ENCODE results near the gene ZNF213. TPM values are rescaled to one million over a fixed set of nuclear protein-coding genes. Genes with fewer than 3 reads are reported as not detected.

ZNF213 gene
- total RNA-seq, 2 experiments from 2014 or later, result 1.6 to 2.2 TPM

DNA sequence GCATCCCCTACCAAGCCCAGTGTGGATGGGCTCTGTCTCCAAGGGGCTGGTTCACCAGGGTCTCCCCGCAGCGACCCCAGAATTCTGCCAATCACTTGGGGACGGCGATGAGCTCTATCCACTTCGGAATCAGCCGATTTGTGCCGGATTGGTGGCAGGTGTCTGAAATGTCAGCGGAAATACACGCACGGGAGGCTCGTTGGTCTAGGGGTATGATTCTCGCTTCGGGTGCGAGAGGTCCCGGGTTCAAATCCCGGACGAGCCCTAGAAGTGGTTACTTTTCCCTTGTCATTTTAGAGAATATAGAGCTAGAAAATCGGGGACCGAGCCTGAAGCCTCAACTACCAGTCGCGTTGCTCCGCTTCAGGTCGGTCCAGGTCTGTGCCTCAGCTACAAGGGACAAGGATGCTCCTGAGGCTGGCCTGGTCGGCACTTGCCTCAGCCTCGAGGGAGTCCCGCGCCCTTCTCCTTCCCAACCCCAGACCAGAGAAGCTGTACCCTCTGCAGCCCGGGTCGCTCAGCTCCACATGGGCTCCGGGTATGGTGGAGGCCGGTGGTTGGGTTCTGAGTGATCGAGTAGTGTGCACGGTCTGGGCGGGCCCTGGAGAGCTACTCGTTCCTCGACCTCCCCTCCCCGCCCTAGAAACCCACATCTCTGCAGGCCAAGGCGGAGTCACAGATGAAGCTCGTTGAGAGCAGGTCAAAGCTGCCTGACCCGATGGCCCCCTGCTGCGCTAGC, 37.2 kb downstream of the ZNF213 start:
- peak overlapping the region; percentile 66 for H3K27ac Mint-ChIP-seq
- Histone ChIP-seq H3K4me1 (ENCODE audit: insufficient read depth, low read length) (peaks cover 44% of the 10 kb centered on the region), H3K27me3 (ENCODE audit: control insufficient read depth in 1 of 2, insufficient read depth in 2 of 2, low read length in 2 of 2) (peaks cover 57 to 66% of the 10 kb centered on the region in 2 experiments), H3K36me3 (ENCODE audit: insufficient read depth, low read length) (no peaks in the 10 kb centered on the region), H3K4me3 (ENCODE audit: low read length) (peak overlapping the region; percentile 39), H3K9me3 (ENCODE audit: control insufficient read depth in 1 of 2, insufficient read depth in 1 of 2, low read length in 2 of 2) (peaks cover 0 to 15% of the 10 kb centered on the region in 2 experiments), H3K27ac (ENCODE audit: low read depth in 1 of 2, low read length in 2 of 2) (no peak overlapping the region)
- peak overlapping the region; percentile 84 for H3K4me3 Mint-ChIP-seq
- TF ChIP-seq, protein P1, sequence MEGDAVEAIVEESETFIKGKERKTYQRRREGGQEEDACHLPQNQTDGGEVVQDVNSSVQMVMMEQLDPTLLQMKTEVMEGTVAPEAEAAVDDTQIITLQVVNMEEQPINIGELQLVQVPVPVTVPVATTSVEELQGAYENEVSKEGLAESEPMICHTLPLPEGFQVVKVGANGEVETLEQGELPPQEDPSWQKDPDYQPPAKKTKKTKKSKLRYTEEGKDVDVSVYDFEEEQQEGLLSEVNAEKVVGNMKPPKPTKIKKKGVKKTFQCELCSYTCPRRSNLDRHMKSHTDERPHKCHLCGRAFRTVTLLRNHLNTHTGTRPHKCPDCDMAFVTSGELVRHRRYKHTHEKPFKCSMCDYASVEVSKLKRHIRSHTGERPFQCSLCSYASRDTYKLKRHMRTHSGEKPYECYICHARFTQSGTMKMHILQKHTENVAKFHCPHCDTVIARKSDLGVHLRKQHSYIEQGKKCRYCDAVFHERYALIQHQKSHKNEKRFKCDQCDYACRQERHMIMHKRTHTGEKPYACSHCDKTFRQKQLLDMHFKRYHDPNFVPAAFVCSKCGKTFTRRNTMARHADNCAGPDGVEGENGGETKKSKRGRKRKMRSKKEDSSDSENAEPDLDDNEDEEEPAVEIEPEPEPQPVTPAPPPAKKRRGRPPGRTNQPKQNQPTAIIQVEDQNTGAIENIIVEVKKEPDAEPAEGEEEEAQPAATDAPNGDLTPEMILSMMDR (IDR thresholded peaks at IDR 0.05), result no peak
- peak in 3 of 14 experiments; percentile 19 to 53 (median 49) for DNase-seq
- peak; percentile 48 for ATAC-seq (ENCODE audit: poor library complexity)
- POLR2A ChIA-PET, result interaction anchor here (0.7 to 3.6 kb wide), 14 partner anchors 9 to 229 kb away, joined by 3 to 26 read pairs (median 4); partner anchors contain the start of genes OR1F1, ZNF174, ZNF200 and ZNF263
- intact Hi-C loops (cut with DNase I, micrococcal nuclease), result loop anchor here in 1 of 2 experiments (5.0 kb wide), 2 partner anchors 45 to 285 kb away; no protein-coding TSS in a partner anchor
- H3K36me3 Mint-ChIP-seq (ENCODE audit: low read depth), result no peaks in the 10 kb centered on the region
- H3K9me3 Mint-ChIP-seq, result no peaks in the 10 kb centered on the region
- peaks cover 51% of the 10 kb centered on the region for H3K27me3 Mint-ChIP-seq
- CTCF ChIA-PET, result interaction anchor here (1.4 kb wide), 1 partner anchor 43 kb away, joined by 4 read pairs; no protein-coding TSS in a partner anchor
- H3K4me1 Mint-ChIP-seq (ENCODE audit: low read depth), result peaks cover 41% of the 10 kb centered on the region

DNA sequence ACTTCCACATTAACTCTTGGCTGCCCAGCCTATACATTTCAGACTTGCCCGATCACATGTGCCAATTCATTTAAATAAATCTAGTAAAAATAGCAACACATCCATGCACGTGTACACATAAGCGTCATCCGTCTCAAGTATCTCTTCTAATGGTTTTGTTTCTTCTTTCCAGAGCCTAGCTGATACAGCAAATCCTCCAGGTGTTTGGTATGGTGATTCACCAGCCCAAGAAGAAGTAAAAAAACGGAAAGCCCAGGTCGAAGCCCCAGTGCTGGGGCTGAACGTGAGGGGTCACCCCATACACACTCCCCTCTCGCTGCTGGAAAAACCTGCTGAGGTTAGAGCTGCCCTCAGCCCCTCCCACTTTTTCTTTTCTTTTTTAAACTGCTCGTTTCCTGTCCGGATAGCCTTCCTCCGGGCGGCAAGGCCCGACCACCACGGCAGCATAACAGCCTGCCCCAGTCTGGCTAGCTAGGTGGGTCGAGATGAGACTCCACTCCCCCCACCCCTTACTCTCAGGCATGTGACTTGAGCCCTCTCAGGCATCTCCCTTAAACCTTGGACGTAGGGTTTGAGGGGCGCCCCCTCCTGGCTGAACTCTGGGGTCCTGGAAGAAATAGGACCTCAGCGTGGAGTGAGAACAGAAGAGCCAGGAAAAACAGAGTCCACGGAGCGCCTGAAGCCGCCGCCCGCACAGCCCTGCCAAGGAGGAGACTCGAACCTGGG, 39.2 kb downstream of the ZNF213 start:
- H3K4me1 ChIP-seq (ENCODE audit: insufficient read depth, low read length), result peaks cover 44% of the 10 kb centered on the region
- intact Hi-C loops (cut with DNase I, micrococcal nuclease), result loop anchor here in 1 of 2 experiments (5.0 kb wide), 2 partner anchors 43 to 283 kb away; no protein-coding TSS in a partner anchor
- TF ChIP-seq, protein P1 (IDR thresholded peaks at IDR 0.05), result no peak
- no peak overlapping the region for H3K27ac ChIP-seq (ENCODE audit: low read depth in 1 of 2, low read length in 2 of 2)
- no peak overlapping the region for H3K4me3 ChIP-seq (ENCODE audit: low read length)
- Mint-ChIP-seq H3K4me1 (ENCODE audit: low read depth) (peaks cover 44% of the 10 kb centered on the region), H3K27me3 (peaks cover 70% of the 10 kb centered on the region), H3K36me3 (ENCODE audit: low read depth) (no peaks in the 10 kb centered on the region), H3K4me3 (peak overlapping the region; percentile 0), H3K9me3 (no peaks in the 10 kb centered on the region), H3K27ac (no peak overlapping the region)
- ChIA-PET CTCF (interaction anchor here (0.9 kb wide), 1 partner anchor 9 kb away, joined by 3 read pairs; no protein-coding TSS in a partner anchor), POLR2A (interaction anchor here (0.7 to 2.3 kb wide), 4 partner anchors 9 to 41 kb away, joined by 3 to 8 read pairs (median 3); no protein-coding TSS in a partner anchor)
- H3K27me3 ChIP-seq (ENCODE audit: control insufficient read depth in 1 of 2, insufficient read depth in 2 of 2, low read length in 2 of 2), result peaks cover 69 to 81% of the 10 kb centered on the region in 2 experiments
- no peaks in the 10 kb centered on the region for H3K36me3 ChIP-seq (ENCODE audit: insufficient read depth, low read length)
- H3K9me3 ChIP-seq (ENCODE audit: control insufficient read depth in 1 of 2, insufficient read depth in 1 of 2, low read length in 2 of 2), result peaks cover 0 to 15% of the 10 kb centered on the region in 2 experiments
- ATAC-seq (ENCODE audit: poor library complexity), result peak; percentile 11
- DNase-seq, result peak in 1 of 14 experiments; percentile 52

DNA sequence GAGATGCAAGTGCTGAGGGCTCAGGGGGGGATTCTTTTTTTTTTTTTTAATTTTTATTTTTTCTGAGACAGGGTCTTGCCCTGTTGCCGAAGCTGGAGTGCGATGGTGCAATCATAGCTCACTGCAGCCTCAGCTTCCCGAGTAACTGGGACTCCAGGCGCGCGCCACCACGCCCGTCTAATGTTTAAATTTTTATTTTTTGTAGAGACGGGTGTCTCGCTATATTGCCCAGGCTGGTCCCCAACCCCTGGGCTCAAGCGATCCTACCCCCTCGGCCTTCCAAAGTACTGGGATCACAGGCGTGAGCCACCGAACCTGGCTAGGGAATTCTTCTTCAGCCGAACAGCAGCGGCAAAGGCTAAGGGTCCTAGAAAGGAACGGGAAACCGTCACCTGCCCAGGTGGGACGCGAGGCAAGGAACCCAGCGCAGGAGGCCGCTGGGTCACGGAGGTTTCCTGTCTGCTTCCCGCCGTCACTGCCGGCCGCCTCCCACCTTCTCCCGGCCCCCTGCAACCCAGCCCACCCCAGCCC, 39.9 kb downstream of the ZNF213 start:
- Mint-ChIP-seq H3K27me3 (peaks cover 76% of the 10 kb centered on the region), H3K9me3 (no peaks in the 10 kb centered on the region), H3K27ac (no peak overlapping the region), H3K4me3 (no peak overlapping the region), H3K4me1 (ENCODE audit: low read depth) (peaks cover 44% of the 10 kb centered on the region), H3K36me3 (ENCODE audit: low read depth) (no peaks in the 10 kb centered on the region)
- CTCF ChIA-PET, result interaction anchor here (0.9 kb wide), 1 partner anchor 9 kb away, joined by 3 read pairs; no protein-coding TSS in a partner anchor
- Histone ChIP-seq H3K27ac (ENCODE audit: low read depth in 1 of 2, low read length in 2 of 2) (no peak overlapping the region), H3K4me3 (ENCODE audit: low read length) (no peak overlapping the region), H3K27me3 (ENCODE audit: control insufficient read depth in 1 of 2, insufficient read depth in 2 of 2, low read length in 2 of 2) (peaks cover 73 to 84% of the 10 kb centered on the region in 2 experiments), H3K9me3 (ENCODE audit: control insufficient read depth in 1 of 2, insufficient read depth in 1 of 2, low read length in 2 of 2) (peaks cover 0 to 15% of the 10 kb centered on the region in 2 experiments), H3K4me1 (ENCODE audit: insufficient read depth, low read length) (peaks cover 44% of the 10 kb centered on the region), H3K36me3 (ENCODE audit: insufficient read depth, low read length) (no peaks in the 10 kb centered on the region)
- no peak for ATAC-seq (ENCODE audit: poor library complexity)
- POLR2A ChIA-PET, result interaction anchor here (0.7 to 1.0 kb wide), 3 partner anchors 9 to 41 kb away, joined by 3 read pairs; no protein-coding TSS in a partner anchor
- no peak for DNase-seq
- TF ChIP-seq, protein P1 (IDR thresholded peaks at IDR 0.05), result no peak
- intact Hi-C loops (cut with DNase I, micrococcal nuclease), result loop anchor here in 1 of 2 experiments (5.0 kb wide), 2 partner anchors 43 to 283 kb away; no protein-coding TSS in a partner anchor
